NCI-H2107 treated with DMSO at 0.1 percent for 48 hours (cell line): Measurements from ENCODE around the gene NEU3.
"Not testable (repeated sequence)": the region's sequence is repeated elsewhere in the genome, so short reads cannot be mapped to it uniquely, and the experiment has no call there.

ENCODE experiments used
- DNase-seq: peaks from one replicate; lab custom pipeline; 2025; ENCODE audit not compliant: unreplicated experiment; lab: John Stamatoyannopoulos, UW

Gene NEU3

DNA sequence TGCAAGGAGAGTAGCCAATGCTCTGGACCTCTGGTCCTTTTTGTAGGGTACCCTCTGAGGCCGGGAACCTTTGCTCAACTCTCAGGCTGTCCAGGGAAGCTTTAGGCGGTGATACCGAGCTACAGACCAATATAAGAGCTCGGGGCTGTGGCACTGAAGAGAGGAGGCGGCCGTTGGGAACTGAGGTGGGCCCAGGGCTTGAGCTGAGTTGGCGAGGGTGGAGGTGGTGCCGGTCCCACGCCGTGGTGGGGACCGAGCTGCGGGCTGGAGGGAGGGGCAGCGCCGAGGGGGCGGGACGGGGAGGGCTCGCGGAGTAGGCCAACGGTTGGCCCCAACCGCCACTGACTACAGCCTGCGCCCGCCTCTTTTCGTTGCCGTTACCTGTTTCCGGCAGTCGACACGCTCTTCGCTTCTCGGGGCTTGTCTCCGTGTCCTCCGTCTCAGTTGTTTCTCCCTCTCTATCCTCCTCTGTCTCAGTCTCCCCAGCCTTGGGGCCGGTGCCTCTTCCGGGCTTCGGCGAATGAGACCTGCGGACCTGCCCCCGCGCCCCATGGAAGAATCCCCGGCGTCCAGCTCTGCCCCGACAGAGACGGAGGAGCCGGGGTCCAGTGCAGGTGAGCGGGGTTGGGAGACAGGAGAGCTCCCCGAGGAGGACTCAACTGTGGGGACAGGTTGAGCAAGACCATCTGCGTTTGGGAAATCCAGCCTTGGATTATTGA is at the start of gene NEU3:
Gene NEU3, plus strand, starts transcription at position 393 of the 719 bp plus-strand sequence. Its CDS starts 128 bp downstream, at position 521.
- peak; percentile 78 for DNase-seq

DNA sequence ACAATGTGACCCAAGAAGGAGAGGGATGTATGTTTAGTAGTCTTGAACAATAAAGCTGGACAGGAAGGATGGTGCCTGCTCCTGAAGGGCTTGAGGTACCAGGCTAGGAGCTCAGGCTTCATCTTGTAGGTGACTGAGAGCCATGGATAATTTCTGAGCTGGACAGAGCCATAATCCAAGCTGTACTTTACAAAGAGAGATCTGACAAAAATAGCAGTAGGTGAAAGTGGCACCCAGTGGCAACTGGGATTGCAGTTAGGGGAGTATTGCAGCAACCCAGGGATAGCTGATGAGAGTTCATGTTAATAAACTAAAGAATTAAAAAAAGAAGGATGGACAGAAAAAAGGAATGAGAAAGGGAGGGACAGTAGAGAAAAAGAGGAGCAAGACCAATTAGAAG is 47.2 kb upstream of the NEU3 start:
- no peak for DNase-seq

DNA sequence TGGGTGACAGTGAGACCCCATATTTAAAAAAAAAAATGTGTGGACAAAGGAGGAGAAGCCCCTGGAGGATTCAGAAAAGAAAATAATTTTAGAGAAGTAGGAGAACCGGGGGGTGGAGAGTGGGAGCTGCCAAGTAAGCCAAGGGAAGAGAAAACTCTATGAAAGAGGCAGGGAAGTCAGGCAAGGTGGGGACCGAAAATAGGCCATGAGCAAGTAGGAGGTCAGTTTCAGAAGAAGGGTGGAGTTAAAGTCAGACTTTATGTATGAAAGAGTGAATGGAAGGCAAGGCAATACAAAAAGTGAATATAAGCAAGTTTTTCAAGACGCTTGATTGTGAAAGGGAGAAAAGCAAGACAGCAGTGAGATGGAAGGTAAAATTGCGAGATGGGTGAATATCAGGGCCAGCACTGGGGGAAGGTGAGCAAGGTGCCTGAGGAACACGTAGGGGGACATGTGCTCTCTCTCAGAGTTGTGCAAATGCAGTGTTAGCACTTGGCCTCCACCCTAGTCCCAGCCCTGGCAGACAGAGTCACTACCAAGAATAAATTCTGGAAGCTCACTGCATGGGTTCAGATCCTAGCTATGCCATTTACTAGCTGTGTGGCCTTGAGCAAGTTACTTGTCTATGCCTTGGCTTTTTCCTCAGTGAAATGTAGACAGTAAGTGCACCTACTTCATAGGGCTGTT is 46.5 kb upstream of the NEU3 start:
- no peak for DNase-seq

DNA sequence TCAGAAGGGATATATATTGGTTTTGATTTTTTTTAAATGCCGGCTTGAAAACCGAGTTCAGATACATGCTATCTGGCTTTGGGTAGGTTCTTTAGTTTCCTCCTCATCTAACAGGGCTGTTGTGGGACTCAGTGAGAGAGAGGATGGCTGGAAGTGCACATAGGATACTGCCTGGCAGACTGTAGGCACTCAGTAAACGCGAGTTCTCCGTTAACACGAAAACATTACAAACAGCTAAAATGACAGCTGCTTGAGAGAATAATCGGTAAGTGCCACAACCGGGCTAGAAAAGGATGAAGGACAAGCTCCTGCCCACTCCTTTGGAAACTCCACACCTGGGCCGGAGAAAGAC is 40.2 kb upstream of the NEU3 start:
- peak; percentile 12 for DNase-seq

- peak; percentile 95 for DNase-seq
Observed at GRCh38 chr11:74948898-74949752, 39.6 kb upstream of the NEU3 start, which contains the start of the genes SPCS2 and XRRA1. Gene SPCS2, plus strand, starts transcription at chr11:74949266. Its CDS starts 20 bp downstream, at chr11:74949286. Gene XRRA1, minus strand, starts transcription at chr11:74949091. Its CDS starts 8,213 bp downstream, at chr11:74940878.

DNA sequence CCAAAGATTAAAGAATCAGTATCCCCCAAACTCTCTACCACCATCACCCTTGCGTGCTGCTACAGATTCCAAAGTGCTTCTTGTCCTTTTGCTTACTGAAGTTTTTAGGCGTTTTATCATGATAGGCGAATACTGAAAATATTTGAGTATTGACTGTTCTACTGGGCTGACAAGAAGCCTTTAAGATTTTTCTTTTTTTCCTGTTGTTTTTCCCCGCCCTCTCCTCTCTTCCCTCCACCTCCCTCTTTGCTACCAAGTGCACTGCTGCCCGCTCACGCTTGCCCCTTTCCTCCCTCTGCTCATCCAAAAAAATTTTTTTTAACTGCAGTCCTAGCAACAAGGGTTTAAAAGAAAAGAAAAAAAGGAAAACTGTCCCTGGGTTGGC is 39.0 kb upstream of the NEU3 start:
- DNase-seq: no peak

DNA sequence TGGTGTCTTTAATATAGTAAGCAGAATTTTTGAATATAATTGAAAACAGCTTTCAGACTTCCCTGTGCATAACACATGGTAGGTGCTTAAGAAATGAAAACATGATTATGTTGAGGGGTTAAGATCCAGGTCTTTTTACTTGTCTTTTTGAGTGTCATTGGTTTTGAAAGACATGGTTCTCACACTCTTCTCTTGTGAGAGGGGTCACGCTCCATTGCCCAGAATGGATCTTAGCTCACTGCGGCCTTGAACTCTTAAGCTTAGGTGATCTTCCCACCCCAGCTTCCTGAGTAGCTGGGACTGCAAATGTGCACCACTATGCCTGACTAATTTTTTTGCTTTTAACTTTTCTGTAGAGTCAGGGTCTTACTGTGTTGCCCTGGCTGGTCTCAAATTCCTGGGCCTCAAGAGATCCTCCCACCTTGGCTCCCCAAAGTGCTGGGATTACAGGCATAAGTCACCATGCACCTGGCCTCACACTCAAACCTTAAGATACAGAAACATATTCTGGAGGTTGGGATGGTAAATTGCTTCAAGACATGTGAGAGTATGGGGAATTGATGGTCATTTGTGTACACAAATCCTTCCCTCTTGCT is 38.3 kb upstream of the NEU3 start:
- no peak for DNase-seq

- DNase-seq: no peak
Observed at GRCh38 chr11:74951226-74951625, 37.5 kb upstream of the NEU3 start.

- DNase-seq: no peak
Observed at GRCh38 chr11:74952752-74953151, 36.0 kb upstream of the NEU3 start.

DNA sequence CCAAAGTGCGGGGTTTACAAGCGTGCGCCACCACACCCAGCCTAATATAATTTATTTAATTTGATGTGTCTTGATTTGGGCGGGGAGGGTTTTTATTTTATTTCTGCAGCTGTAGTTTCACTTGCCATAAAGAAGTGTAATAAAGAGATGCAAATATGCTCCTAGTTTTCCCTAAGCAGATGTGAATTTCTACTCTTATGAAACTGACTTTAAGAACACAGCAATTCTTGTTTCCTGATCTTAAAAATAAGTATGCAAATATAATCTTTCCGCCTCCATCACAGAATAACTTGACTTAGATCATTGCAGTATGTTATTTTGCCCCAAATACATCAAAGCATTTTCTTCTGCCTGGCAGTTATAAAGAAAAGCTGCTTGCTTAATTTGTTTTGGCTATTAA is 35.3 kb upstream of the NEU3 start:
- no peak for DNase-seq

DNA sequence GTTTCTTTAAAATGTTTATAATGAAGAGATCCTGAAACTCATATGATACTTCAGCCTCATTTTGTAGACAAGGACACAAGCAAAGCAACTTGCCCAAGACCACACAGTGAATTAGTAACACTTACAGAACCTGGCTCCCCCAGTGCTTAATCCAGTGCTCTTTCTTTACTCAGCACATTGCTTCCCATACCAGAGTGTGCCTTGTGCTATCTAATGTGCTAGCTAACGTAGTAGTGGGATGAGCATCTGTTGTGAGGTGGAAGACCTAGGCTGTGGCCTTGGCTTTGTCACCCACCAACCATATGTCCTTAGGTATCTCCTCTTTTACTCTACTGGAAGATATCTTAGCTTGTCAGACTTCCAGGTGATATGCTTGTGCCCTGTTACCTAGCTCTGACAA is 34.5 kb upstream of the NEU3 start:
- DNase-seq: no peak

DNA sequence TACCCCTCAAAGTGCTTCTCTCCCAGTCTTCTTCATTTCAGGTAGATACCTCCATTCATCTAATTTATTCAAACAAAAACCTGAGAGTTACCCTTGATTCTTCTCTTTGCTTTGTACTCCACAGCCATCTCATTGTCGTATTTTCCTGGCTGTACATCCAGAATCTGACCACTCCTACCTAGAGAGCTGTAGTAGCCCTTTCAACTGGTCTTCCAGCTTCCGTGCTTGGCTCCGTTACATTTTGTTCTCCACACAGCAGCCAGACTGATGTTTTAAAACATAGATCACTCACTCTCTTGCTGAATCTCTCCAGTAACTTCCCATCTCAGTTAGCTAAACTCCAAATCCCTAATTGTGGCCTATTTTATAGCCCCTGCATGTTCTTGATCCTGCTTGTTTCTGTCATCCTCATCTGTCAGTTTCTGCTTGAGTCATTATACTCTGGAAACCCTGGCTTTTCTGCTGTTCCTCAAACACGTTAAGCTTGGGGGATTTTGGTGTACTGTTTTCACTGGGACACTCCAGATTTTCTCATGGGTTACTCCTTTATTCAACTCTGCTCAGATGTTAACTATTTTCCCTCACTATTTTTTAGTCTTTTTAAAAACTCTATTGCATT is 32.2 kb upstream of the NEU3 start:
- DNase-seq: no peak

- DNase-seq: no peak
Observed at GRCh38 chr11:74957937-74958629, 30.6 kb upstream of the NEU3 start.

DNA sequence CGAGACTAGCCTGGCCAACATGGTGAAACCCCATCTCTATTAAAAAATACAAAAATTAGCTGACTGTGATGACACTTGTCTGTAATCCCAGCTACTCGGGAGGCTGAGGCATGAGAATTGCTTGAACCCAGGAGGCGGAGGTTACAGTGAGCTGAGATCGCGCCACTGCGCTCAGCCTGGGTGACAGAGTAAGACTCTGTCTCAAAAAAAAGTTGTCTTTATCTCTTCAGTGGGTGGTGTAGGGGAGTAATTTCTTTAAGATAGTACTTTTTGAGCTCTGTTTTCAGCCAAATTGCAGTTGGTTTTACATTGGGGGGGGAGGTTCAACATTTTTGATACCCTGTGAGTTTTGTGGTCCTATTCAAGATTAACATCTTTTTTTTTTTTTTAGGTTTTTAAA is 28.6 kb upstream of the NEU3 start:
- DNase-seq: not testable (repeated sequence)

DNA sequence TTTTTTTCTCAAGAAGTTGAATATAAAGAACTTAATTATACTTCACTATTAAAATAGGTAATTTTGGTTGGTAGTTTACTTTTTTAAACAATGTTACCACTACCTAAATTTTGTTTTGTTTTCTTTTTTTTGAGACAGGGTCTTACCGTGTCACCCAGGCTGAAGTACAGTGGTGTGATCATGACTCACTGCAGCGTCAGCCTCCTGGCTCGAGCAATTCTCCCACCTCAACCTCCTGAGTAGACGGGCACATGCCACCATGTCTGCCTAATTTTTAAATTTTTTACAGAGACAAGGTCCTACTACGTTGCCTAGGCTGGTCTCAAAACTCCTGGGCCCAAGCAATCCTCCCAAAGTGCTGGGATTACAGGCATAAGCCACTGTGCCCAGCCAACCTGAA is 22.1 kb upstream of the NEU3 start:
- no peak for DNase-seq

DNA sequence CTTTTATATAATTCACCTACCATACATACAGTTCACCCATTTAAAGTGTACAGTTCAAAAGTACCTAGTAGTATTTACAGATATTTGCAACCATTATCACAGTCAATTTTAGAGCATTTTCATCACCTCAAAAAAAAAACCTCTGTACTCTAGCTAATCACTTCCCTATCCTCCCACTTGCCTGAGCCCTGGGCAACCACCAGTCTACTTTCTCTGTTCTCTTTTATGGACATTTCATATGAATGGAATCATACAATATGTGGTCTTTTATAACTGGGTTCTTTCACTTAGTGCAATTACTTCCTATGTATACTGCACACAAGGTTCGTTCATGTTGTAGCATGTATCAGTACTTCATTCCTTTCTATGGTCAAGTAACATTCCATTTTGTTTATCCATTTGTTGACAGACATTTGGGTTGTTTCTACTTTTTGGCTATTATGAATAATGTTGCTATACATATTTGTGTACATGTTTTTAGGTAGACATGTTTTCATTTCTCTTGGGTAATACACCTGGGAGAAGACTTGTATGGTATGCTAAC is 17.8 kb upstream of the NEU3 start:
- no peak for DNase-seq

- DNase-seq: no peak
Observed at GRCh38 chr11:74971424-74971823, 17.3 kb upstream of the NEU3 start.

- DNase-seq: no peak
Observed at GRCh38 chr11:74978041-74978440, 10.7 kb upstream of the NEU3 start.

GRCh38 chr11:74980634-74981033 is 8.1 kb upstream of the NEU3 start:
- DNase-seq: no peak

GRCh38 chr11:74981888-74982287 is 6.8 kb upstream of the NEU3 start:
- no peak for DNase-seq
